GM13976 (cell line): Measurements from ENCODE around the gene CRHR2.

Source experiments
- DNase-seq: peaks from one replicate; pipeline ENCODE4 v3.0.0; 2012; ENCODE audit warnings: low spot score
- CTCF ChIP-seq: IDR thresholded peaks from 2 replicates; pipeline ENCODE4 v1.5.1; 2012; ENCODE audit warnings: borderline replicate concordance, mild to moderate bottlenecking; ENCODE audit not compliant: insufficient read depth; ENCODE audit errors: extremely low read depth, missing control alignments, control extremely low read depth
- in situ Hi-C: fragments of 300-500 bp; cut with MboI; formaldehyde crosslinking; loops from one replicate; pipeline ENCODE4 v1.12.0; 2022; ENCODE audit warnings: low sequenced_read_pairs, mixed read lengths, inconsistent platforms; ENCODE audit not compliant: unreplicated experiment

Gene CRHR2

GRCh38 chr7:30663414-30663813, 18.8 kb downstream of the CRHR2 start:
- no peak for TF ChIP-seq CTCF
- in situ Hi-C loops: no loop called here
- no peak for DNase-seq

- no peak for DNase-seq
- in situ Hi-C loops: no loop called here
- TF ChIP-seq CTCF: no peak
Measured at GRCh38 chr7:30662431-30662939, 19.8 kb downstream of the CRHR2 start.

GRCh38 chr7:30661926-30662325, 20.3 kb downstream of the CRHR2 start:
- in situ Hi-C loops: no loop called here
- no peak for TF ChIP-seq CTCF

GRCh38 chr7:30660331-30661255, 21.7 kb downstream of the CRHR2 start:
- no peak for TF ChIP-seq CTCF
- DNase-seq: no peak
- in situ Hi-C loops: no loop called here

More at GRCh38 chr7:30661926-30662325, 20.3 kb downstream of the CRHR2 start:
- DNase-seq: no peak

- no peak for TF ChIP-seq CTCF
- no peak for DNase-seq
- in situ Hi-C loops: no loop called here
Measured at GRCh38 chr7:30659312-30659711, 22.9 kb downstream of the CRHR2 start.

GRCh38 chr7:30658479-30659074, 23.7 kb downstream of the CRHR2 start:
- DNase-seq: no peak
- in situ Hi-C loops: no loop called here

More at GRCh38 chr7:30658479-30659074, 23.7 kb downstream of the CRHR2 start:
- no peak for TF ChIP-seq CTCF
